ENCODE results near the gene TRMT2B. TPM values are rescaled to one million over a fixed set of nuclear protein-coding genes. Genes with fewer than 3 reads are reported as not detected.

The TRMT2B gene
- total RNA-seq, 1 donor from 2014 or later: 15.7 TPM

DNA sequence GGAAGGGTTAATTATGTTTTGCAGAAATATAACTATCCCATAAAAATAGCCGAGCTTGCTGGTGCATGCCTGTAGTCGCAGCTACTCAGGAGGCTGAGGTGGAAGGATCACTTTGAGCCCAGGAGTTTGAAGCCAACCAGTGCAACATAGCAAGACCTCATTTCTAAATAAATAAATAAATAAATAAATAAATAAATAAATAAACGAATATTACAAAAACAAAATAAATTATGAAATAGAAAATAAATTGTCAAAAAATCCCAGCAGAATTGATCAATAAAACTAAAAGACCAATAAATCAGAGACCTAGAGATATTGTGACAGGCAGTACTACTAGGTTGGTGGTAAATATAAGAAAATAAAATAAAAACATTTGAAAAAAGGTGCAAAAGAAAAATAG is 89.1 kb downstream of the TRMT2B start:
- H3K27ac Mint-ChIP-seq (ENCODE audit: unreplicated experiment): no peak overlapping the region
- no peak for DNase-seq (ENCODE audit: low read depth, low spot score)
- peaks cover 11% of the 10 kb centered on the region for H3K4me1 Mint-ChIP-seq
- TF ChIP-seq, protein P1, sequence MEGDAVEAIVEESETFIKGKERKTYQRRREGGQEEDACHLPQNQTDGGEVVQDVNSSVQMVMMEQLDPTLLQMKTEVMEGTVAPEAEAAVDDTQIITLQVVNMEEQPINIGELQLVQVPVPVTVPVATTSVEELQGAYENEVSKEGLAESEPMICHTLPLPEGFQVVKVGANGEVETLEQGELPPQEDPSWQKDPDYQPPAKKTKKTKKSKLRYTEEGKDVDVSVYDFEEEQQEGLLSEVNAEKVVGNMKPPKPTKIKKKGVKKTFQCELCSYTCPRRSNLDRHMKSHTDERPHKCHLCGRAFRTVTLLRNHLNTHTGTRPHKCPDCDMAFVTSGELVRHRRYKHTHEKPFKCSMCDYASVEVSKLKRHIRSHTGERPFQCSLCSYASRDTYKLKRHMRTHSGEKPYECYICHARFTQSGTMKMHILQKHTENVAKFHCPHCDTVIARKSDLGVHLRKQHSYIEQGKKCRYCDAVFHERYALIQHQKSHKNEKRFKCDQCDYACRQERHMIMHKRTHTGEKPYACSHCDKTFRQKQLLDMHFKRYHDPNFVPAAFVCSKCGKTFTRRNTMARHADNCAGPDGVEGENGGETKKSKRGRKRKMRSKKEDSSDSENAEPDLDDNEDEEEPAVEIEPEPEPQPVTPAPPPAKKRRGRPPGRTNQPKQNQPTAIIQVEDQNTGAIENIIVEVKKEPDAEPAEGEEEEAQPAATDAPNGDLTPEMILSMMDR (conservative IDR thresholded peaks at IDR 0.05): no peak
- peaks cover 8% of the 10 kb centered on the region for H3K9me3 Mint-ChIP-seq
- no peaks in the 10 kb centered on the region for H3K36me3 Mint-ChIP-seq (ENCODE audit: low read depth)
- no peak overlapping the region for H3K4me3 Mint-ChIP-seq
- H3K27me3 Mint-ChIP-seq (ENCODE audit: low read depth): no peaks in the 10 kb centered on the region

Other genes starting within 250 kb of the TRMT2B start
- 28.7 and 30.1 TPM in 2 replicates for gene CSTF2, start 231.7 kb downstream of the TRMT2B start, total RNA-seq
- not detected in 2 replicates for gene NOX1, start 177.8 kb downstream of the TRMT2B start, total RNA-seq
- 0.41 and 0.51 TPM in 2 replicates for gene XKRX, start 123.2 kb downstream of the TRMT2B start, total RNA-seq
- gene ARL13A, start 82.4 kb downstream of the TRMT2B start, total RNA-seq: not detected in 2 replicates
- gene TMEM35A, start 26.8 kb upstream of the TRMT2B start, total RNA-seq: 8.7 and 9.1 TPM in 2 replicates
- gene CENPI, start 46.1 kb upstream of the TRMT2B start, total RNA-seq: 39.8 TPM in 2 replicates
- 2.4 and 2.9 TPM in 2 replicates for gene DRP2, start 167.7 kb upstream of the TRMT2B start, total RNA-seq
- 0.19 TPM in 1 of 2 replicates, not detected in the other for gene TAF7L, start 239.2 kb upstream of the TRMT2B start, total RNA-seq

Measured in neural crest cell (in vitro differentiated cells).